Measurements from ENCODE around the gene TRNP1.
A peak's percentile ranks its signal among the peaks of the same experiment; 100 is the strongest.

Gene TRNP1

DNA sequence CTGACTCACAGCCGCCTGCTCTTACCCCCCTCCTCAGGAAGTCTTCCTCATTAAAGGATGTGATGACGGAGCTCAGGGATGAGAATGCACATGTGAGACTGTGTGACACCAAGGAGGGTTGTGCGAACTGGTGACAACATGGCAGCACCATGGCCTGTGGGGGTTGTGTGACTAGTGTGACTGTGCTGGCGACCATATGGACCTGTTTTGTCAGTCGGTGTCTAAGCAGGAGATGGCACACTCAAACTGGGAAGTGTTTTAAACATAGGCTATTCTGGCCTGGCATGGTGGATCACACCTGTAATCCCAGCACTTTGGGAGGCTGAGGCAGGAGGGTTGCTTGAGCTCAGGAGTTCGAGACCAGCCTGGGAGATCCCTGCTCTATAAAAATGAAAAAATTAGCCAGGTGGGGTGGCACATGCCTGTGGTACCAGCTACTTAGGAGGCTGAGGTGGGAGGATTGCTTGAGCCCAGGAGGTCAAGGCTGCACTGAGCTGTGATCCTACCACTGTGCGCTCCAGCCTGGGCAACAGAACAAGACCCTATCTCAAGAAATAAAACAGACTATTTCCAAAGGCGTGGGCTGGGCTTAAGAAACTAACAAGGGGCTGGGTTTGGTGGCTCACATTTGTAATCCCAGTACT is 7.4 kb downstream of the TRNP1 start:
- Mint-ChIP-seq H3K27ac (peak overlapping the region; percentile 72 to 81 (median 76)), H3K27me3 (ENCODE audit: low read depth) (peaks cover 18% of the 10 kb centered on the region), H3K9me3 (no peaks in the 10 kb centered on the region), H3K4me1 (peaks cover 51% of the 10 kb centered on the region), H3K36me3 (ENCODE audit: low read depth) (no peaks in the 10 kb centered on the region), H3K4me3 (peak overlapping the region in 1 of 3 experiments; percentile 11)
- TF ChIP-seq, protein P1, sequence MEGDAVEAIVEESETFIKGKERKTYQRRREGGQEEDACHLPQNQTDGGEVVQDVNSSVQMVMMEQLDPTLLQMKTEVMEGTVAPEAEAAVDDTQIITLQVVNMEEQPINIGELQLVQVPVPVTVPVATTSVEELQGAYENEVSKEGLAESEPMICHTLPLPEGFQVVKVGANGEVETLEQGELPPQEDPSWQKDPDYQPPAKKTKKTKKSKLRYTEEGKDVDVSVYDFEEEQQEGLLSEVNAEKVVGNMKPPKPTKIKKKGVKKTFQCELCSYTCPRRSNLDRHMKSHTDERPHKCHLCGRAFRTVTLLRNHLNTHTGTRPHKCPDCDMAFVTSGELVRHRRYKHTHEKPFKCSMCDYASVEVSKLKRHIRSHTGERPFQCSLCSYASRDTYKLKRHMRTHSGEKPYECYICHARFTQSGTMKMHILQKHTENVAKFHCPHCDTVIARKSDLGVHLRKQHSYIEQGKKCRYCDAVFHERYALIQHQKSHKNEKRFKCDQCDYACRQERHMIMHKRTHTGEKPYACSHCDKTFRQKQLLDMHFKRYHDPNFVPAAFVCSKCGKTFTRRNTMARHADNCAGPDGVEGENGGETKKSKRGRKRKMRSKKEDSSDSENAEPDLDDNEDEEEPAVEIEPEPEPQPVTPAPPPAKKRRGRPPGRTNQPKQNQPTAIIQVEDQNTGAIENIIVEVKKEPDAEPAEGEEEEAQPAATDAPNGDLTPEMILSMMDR (IDR thresholded peaks at IDR 0.05; ENCODE audit: unreplicated experiment in 3 of 3) = no peak

DNA sequence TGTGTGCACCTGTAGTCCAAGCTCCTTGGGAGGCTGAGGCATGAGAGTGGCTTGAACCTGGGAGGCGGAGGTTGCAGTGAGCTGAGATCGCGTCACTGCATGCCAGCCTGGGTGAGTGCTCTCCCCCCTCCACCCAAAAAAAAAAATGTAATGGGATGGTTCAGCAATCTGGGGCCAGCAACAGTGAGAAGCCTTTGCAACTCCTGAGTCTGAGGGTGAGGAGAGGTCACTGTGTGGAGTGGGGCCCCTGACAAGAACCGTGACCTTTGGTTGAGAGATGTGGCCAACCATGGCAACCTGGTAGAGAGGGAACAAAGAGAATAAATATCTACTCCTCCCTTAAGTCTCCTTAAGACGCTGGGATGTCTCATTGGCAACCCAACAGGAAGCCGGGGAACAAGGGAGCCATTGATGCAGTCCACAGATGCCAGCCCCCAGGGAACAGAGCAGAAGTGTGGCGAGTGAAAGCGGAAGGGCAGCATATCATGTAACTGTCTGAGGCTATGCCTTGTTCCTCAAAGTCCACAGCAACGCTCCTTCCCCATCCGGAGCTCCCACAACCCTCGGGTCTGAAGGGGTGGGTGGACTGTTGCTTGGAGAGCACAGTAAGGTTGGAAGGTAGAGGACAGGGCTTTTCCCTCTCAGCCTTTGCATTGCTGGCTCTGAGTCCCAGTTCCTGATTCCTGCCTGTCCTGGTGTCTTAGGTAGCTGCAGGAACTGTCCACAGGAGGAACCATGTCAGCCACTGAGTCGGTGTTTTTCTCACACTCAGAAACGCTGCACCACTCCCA is 8.3 kb downstream of the TRNP1 start:
- Mint-ChIP-seq H3K9me3 (no peaks in the 10 kb centered on the region), H3K36me3 (ENCODE audit: low read depth) (no peaks in the 10 kb centered on the region), H3K4me1 (peaks cover 51% of the 10 kb centered on the region), H3K27me3 (ENCODE audit: low read depth) (peaks cover 10% of the 10 kb centered on the region), H3K27ac (peak overlapping the region; percentile 63 to 81 (median 72)), H3K4me3 (no peak overlapping the region)
- TF ChIP-seq, protein P1 (IDR thresholded peaks at IDR 0.05; ENCODE audit: unreplicated experiment in 3 of 3) = no peak

DNA sequence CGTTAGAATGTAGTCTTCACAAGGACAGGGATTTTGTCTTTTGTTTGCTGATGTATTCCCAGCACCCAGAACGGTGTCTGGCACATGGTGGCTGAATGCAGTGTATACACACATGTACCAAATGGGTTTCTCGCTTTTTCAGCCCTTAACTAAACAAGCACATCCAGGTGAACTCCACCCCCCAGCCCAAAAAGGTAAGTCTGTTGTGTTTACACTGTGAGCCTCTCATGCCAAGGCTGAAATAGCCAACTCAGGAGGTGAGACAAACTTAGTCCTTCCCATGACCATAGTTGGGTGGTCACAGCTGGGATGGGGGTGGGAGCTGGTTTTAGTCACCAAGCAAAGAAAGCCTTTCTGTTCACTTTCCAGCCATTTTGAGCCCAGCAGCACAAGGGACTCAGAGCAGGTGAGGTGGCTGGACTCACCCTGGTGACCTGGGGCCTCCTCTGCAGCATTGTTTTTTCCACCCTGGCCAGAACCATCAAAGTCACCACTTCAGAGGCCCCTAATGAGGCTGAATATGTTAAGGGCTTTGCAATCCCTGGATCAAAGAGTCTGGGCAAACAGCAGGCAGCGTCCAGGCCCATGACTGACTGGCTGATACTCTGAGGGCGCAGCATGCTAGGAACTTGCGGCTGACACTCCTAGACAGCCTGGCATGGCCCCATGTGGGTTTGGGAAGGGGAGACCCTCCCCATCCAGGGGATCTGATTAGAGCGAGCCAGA is 10.4 kb downstream of the TRNP1 start:
- no peaks in the 10 kb centered on the region for H3K9me3 Mint-ChIP-seq
- H3K4me3 Mint-ChIP-seq = peak overlapping the region in 1 of 3 experiments; percentile 40
- no peaks in the 10 kb centered on the region for H3K36me3 Mint-ChIP-seq (ENCODE audit: low read depth)
- H3K4me1 Mint-ChIP-seq = peaks cover 47% of the 10 kb centered on the region
- H3K27me3 Mint-ChIP-seq (ENCODE audit: low read depth) = no peaks in the 10 kb centered on the region
- peak overlapping the region; percentile 40 to 88 (median 80) for H3K27ac Mint-ChIP-seq
- TF ChIP-seq, protein P1 (IDR thresholded peaks at IDR 0.05; ENCODE audit: unreplicated experiment in 3 of 3) = no peak

DNA sequence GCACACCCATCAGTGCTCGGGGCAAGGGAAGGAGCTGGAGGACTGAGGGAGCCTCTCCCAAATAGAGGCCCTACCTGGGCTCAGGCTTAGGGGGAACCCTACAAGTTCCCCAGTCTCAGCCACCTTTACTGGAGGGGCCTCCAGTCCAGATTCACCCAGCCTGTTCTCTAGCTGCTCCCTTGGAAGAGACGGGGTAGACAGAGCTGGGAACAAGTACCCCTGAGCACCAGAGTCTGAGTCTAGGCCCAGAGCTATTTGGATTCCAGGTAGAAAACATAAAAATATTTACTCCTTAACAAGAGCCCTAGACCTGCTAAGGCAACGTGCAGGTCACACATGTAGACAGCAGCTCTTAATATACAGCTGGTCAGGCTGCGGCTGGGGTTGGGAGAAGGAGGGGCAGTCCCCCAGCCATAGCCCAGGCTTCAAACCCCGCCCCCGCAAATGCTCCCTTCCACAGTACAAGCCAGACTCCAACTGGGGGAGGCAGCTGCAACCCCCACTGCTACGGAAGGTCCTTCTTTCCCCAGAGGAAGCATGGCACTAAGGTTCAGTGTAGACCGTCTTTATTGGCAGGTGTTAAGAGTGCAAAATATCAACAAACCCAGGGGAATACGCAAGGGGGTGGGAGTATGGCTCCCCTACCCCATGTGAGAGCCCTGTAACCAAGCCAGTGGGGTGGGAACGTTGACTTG is 11.1 kb downstream of the TRNP1 start:
- H3K9me3 Mint-ChIP-seq = no peaks in the 10 kb centered on the region
- peaks cover 42% of the 10 kb centered on the region for H3K4me1 Mint-ChIP-seq
- no peaks in the 10 kb centered on the region for H3K36me3 Mint-ChIP-seq (ENCODE audit: low read depth)
- peaks cover 4% of the 10 kb centered on the region for H3K27me3 Mint-ChIP-seq (ENCODE audit: low read depth)
- TF ChIP-seq, protein P1 (IDR thresholded peaks at IDR 0.05; ENCODE audit: unreplicated experiment in 3 of 3) = no peak
- H3K4me3 Mint-ChIP-seq = peak overlapping the region in 1 of 3 experiments; percentile 40
- H3K27ac Mint-ChIP-seq = peak overlapping the region; percentile 40 to 88 (median 80)

DNA sequence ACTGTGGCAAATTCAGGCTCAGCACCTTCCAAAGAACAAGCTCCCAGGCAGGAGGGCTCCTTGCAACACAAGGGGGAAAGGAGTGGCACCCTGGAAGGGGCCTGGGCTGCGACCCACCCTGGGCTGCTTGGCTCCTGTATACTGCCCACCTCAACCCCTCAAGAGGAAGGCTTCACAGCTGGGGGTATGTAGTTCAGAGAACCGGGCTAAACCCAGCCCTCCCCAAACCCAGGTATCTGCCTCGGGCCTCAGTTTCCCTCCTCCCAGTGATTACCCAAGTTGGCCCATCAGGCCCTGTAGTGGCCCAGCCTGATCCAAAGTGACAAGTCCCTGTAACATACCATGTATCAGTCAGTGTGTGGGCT is 11.7 kb downstream of the TRNP1 start:
- H3K27me3 Mint-ChIP-seq (ENCODE audit: low read depth) = peaks cover 4% of the 10 kb centered on the region
- peaks cover 36% of the 10 kb centered on the region for H3K4me1 Mint-ChIP-seq
- H3K9me3 Mint-ChIP-seq = no peaks in the 10 kb centered on the region
- H3K36me3 Mint-ChIP-seq (ENCODE audit: low read depth) = no peaks in the 10 kb centered on the region
- H3K4me3 Mint-ChIP-seq = no peak overlapping the region
- peak overlapping the region; percentile 40 to 88 (median 80) for H3K27ac Mint-ChIP-seq
- TF ChIP-seq, protein P1 (IDR thresholded peaks at IDR 0.05; ENCODE audit: unreplicated experiment in 3 of 3) = no peak
